Measurements from ENCODE around the gene HIVEP3.
A peak's percentile ranks its signal among the peaks of the same experiment; 100 is the strongest.

Gene HIVEP3

DNA sequence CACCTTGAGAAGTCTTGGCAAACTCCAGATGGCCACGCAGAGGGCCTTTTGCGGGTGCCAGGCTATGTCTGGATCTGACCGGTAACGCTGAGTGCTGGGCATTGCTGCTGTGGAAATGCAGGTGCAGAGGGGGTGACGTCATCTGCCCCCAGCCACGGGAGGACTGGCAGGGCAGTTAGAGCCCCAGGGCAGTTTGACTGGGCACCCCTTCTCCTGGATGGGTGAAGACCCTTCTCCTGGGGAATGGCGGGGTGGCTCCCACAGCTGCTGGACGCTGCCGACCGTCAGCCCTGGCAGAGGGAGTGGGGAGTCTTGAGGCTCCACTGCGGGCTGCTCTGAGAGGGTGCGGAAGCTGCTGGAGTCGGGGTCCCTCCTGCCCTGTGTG, 421.7 kb downstream of the HIVEP3 start:
- no peak for DNase-seq (ENCODE audit: low spot score)

DNA sequence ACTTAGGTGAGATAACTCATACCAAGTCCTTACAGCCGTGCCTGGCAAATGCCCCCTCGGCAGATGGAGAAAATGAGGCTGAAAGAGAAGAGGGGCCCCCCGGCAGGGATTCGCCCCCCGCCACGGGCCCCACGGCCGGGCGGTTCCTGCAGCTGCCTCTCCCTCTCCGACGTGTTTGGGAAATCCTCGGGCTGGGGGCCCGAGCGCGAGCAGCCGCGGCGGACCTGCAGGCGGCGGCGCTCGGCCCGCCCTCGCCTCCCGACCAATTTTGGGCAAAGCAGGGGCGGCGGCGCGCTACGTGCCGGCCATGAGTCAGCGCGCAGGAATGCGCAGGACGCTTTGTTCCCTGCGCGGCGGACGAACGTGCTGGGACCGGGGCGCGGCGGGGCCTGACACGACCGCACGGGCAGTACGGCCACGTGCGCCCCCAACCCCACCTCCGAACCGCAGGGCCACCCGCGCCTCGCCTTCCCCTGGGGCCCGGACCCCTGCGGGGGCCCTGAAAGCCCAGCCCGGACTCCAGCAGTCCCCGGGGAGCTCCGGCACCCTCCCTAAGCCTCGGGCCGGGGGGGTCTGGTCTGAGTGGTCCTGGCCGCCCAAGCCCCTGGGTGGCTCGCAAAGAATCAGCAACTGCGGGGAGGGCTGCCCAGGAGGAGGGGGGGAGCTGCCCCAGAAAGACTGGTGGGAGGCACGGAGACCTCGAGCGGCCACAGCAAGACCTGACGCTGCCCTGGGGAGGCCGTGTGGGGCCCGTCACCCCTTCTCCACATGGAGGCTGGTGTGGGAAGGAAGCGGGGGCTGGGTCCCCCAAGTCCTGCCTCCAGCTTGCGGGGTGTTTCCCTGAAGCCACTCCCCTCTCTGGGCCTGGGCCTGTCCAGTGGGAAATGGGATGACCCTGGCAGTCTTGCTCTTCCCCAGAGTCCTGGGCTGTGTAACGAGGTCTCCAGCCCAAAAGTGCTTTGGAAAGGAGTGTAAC, 422.4 kb downstream of the HIVEP3 start:
- no peak for DNase-seq (ENCODE audit: low spot score)

DNA sequence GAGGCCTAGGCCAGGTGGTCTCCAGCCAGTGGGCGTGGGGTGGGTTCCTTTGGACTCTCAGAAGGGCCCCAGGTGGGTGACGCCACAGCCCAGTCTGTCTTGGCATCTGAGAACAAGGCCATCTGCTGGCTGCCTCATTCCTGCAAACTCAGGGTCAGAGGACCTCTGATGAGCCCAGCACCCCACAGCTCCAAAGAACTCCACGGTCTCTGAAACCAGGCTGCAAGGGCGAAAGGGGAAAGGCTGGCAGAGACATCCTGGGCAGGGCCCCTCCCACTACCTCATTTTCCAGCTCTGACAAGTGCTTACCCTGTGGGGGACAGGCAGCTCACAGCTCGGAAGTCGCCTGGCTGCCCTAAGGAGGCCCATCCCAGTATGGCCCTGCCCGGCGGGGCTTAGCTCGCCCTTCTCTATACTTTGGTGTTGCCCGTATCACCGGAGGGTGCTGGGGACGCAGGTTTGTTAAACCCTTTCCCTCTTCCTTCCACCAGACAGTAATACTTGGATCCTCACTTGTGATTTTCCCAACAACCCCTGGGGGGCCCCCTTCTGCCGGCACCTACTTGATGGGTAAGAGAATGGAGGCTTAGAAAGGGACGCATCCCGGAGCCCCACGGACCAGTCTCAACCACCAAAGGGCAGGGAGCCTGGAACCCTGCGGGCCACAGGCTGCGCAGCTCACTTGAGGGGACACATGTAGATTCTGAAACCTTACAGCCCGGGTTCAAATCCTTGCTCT, 423.3 kb downstream of the HIVEP3 start:
- peak; percentile 49 for DNase-seq (ENCODE audit: low spot score)

DNA sequence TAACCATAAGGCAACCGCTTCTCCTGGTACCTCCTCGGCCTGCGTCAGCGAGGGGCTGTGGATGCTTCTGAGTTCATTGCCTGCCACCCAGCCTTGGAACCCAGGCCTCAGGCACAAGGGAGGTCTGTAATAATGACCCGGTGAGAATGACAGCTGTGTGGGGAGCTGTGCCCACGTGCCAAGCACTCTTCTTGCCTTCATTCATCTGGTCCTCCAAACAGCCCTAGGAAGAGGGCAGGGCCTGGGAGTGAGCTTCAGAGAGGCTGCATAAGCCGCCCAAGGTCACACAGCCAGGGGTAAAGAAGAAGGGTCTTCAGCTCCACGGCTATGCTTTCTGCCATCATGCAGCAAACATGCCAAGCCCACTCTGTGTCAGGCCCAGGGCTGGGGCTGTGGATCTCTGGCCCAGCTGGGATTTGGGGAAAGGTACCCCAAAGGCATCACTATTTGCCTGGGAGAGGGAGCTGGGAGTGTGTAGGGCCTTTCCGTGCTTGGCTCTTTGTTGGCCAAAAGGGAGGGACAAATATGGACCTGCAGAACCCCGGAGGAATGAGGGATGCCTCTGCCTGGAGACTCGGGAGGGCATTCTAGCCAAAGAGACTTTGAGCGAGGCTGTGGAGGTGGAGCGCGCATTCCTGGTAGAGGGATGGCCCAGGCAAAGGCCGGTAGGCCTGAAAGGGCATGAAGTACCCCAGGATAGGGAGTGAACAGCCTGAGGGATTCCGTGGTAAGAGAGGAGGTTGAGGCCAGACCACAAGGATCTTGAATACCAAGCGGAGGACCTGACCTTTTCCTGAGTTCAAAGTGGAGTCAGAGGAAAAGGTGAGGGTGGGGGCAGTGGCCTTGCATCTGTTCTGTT, 424.1 kb downstream of the HIVEP3 start:
- no peak for DNase-seq (ENCODE audit: low spot score)

DNA sequence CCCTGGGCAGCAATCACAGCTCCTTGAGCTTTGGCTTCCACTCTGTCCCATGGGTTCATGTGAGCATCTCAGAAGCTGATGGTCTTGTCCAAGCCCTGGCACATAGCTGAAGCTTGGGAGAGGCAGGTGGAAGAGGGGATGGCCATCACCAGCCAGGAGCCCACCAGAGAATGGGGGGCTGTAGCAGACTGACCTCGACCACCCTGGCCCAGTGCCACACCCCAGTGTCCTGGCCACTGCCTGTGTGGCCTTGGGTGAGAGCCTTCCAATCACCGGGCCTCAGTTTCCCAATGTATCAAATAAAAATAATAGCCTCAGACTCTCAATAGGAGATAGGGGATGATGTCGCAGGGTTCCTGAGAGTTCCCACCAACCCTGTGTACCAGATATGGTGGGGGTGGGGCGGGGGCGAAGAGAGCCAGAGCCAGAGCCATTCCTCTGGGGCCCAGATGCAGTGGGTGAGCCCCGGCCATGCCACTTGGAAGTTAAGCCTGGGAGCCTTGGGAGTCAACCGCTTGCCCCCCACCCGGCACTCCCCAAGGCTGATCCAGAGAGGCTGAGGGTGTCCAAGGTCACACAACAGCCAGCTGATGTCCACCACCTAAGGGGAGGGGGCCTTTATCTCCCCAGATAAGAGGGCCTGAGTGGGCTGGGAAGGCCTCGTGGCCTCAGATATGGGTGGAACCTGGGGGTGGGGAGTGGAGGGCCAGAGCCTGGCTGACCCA, 424.9 kb downstream of the HIVEP3 start:
- no peak for DNase-seq (ENCODE audit: low spot score)

DNA sequence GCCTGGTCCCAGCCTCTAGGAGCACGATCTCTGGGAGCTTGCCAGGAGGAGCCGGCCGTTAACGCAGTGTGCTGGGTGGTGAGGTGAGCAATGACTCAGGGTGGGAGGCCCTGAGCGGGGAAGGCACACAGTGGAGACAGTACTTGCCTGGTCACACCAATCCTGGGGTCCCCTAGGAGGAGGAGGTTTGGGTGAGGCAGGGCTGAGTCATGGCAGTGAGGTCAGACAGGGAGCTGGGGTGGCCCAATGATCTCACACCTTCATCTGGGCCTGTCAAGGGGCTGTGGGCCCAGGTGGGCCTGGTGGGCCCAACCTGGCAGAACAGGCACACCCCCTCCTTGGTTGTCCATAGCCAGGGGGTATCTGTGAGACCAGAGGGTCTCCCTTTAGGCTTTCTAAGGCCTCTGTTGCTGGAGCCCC, 425.6 kb downstream of the HIVEP3 start:
- DNase-seq (ENCODE audit: low spot score): no peak

DNA sequence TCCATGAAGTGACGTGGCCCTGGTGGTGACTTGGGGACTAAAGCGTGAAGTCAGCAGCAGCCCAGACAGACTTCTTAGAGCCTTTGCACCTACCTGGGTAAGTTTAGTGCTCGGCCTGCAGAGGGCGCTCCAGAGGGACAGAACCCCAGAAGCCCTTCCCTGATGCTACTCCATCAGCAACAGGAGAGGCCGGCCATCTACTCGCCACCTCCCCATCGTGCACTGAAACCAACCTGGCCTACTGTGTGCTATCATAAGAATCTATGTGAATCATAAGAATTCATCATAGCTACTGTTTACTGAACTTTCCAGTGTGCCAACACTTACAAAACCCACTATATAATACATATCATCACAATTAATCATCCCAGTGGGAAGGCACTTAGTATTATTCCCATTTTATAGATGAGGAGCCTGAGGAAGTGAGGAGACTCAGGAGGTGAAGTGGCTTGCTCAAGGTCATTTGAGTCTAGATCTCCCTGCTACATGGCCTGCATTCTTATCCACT, 426.3 kb downstream of the HIVEP3 start:
- no peak for DNase-seq (ENCODE audit: low spot score)

DNA sequence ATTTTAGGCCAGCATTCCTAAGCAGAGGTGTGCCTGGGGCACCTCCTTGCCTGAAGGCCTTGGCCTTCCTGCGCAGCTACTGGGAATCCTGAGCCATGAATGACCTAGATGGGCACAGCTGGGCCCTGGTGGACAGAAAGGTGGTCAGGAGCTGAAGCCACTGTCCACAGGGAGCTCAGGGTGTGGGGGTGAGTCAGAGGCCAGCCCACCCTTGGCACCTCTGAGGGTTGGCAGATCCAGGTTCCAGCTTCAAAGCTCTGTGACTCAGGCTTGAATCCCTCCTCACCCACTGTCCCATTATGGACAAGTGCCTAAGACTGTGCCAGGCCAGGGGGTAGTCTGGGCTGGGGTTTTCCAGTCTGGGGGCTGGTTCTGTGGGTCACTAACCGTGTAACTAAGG, 427.8 kb downstream of the HIVEP3 start:
- DNase-seq (ENCODE audit: low spot score): no peak

DNA sequence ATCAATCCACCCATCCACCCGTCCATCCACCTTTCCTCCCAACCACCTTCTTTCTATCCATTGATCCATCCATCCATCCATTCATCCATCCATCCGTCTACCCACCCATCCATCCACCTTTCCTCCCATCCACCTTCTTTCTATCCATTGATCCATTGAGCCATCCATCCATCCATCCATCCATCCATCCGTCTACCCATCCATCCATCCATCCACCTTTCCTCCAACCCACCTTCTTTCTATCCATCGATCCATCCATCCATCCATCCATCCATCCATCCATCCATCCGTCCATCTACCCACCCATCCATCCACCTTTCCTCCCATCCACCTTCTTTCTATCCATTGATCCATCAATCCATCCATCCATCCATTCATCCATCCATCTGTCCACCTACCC, 429.2 kb downstream of the HIVEP3 start:
- DNase-seq (ENCODE audit: low spot score): no peak

DNA sequence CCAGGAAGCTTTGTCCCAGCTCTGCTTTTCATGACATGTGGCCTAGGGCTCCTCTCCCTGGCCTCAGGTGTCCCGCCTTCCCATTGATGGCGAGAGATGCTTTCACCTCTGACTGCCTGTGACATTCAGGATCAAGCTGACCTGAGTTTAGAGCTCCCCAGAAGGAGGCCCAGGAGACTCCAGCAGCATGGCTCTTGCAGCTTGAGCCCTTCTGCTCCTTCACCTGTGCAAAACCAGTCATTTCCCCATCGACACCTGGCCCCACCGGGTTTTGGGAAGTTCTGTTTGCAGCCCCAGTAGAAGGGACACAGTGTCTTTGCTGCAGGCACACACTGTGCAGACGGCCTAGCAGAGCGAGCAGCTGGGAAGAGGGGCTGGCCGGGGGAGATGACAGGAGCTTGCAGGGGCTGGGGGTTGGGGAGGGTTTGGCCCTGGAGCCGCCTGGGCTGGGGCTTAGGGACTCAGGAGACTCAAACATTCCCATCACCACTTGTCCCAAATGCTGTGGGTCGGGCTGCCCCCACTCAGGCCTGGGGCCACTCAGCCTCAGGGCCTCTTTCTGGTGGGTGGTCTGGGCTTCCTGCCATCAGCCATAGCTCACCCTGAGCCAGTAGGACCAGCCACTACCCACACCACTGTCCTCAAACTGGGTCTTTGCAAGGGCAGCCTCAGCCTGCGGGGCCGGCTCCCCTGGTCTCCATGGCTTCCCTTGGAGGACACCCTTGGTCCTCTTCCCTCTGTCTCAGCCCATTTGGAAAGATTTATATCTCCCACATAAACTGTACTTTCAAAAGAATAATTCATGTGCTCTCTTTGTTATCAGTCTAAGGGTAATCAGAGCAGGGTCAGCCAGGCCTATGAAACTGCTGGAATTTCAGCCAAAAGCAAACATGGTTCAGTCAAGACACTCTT, 430.4 kb downstream of the HIVEP3 start:
- DNase-seq (ENCODE audit: low spot score): no peak

DNA sequence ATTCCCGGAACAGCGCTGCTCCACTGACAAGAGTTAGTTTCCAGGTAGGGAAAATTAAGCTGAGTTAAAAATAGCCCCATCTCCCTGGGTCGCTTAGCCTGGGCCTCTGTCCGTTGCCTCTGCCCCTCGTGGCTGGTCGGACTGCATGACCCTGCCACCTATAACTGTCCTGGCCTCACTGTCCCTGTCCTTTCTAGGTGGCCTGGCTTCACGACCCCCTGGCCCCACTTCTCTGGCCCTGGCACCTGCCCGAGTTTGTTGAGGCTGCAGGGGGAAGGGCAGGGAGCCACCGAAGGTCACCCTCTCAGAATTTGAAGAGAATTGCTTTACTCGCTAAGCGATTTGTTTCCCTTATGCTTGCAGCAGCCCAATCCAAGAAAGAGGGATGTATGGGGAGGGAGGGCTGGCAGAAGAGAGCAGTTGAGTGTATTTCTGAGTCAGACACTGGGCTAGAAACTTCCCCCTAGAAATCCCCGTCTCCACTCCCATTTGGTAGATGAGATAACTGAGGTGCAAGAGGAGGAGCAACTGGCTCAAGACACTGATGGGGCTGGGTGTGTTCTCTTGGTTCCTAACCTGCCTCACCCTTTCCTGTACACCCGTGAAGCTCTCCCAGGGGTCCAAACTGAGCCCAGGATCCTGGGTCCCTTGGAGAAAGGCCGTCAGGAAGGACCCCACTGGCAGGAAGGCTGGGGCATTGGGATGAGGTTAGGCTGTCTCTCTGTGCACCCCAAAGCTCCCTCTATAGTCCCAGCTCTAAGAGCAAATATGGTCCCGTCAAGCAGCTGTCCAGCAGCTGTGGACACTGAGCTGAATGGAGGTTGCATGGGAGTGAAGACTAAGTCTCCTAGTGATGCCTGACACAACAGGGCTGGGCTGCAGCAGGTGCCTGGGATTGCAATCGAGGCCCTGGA, 431.3 kb downstream of the HIVEP3 start:
- no peak for DNase-seq (ENCODE audit: low spot score)

DNA sequence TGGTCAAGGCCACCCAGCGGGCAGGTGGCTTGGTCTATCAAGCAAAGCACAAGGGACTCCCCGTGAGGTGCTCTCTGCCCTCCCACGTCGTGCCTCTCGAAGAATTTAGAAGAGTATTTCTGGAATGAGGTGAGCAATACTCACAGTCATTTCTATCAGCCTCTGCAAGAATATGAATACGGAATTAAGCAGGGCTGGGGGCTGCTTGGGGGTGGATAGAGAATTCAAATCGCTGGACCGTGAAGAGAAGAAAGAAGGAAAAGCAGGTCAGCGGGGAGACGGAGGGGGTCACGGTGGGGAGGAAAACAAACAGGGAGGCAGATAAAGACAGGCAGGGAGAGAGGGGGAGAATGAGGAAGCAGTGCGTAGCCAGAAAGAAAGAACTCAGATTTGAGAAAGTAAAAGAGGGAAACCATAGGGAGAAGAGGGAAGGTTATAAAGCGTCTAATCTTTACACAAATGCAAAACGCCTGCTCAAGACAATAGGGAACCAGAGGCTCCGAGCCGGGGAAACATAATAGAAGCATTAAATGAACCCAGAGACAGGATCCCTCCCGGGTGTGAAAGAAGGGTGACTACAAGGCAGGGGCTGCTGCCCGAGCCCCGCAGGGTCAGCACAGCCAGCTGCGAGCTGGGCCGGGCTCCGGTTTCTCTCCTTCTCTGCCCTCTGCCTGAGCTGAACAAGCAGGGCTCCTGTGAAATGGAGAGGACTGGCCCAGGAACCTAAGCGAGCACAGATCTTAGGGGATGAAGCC, 432.2 kb downstream of the HIVEP3 start:
- DNase-seq (ENCODE audit: low spot score): no peak

DNA sequence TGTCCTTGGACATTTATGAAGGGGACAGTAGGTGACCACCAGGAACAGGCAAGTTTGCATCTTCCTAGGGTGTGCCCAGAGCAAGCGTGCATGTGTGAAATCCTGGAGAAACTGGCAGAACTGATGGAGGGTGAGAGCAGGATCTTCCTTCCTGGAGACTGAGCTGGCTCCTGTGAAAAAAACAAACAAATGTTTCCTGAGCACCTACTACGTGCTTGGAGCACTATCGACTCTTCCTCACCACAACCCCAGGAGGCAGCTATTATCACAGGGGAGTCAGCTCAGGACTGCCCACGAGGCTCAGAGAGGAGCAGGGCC, 432.7 kb downstream of the HIVEP3 start:
- DNase-seq (ENCODE audit: low spot score): no peak

DNA sequence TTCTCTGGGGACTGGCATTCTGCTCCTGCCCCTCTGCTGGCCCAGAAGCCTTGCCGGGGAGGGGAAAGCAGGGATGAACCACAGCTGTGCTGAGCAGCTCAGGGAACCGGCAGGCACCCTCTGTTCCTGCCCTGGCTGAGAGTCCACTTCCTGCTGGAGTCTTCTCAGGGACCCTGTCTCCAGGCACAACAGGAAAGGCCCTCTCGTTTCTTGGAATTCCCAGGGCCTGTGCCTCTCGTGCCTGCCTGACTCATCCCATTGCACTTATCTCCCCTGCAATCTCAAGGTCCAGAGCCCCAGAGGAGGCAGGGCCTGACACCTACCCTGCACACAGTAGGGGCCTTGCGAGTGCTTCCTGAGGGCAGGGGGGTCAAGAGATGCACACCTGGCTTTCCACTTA, 433.1 kb downstream of the HIVEP3 start:
- DNase-seq (ENCODE audit: low spot score): no peak

DNA sequence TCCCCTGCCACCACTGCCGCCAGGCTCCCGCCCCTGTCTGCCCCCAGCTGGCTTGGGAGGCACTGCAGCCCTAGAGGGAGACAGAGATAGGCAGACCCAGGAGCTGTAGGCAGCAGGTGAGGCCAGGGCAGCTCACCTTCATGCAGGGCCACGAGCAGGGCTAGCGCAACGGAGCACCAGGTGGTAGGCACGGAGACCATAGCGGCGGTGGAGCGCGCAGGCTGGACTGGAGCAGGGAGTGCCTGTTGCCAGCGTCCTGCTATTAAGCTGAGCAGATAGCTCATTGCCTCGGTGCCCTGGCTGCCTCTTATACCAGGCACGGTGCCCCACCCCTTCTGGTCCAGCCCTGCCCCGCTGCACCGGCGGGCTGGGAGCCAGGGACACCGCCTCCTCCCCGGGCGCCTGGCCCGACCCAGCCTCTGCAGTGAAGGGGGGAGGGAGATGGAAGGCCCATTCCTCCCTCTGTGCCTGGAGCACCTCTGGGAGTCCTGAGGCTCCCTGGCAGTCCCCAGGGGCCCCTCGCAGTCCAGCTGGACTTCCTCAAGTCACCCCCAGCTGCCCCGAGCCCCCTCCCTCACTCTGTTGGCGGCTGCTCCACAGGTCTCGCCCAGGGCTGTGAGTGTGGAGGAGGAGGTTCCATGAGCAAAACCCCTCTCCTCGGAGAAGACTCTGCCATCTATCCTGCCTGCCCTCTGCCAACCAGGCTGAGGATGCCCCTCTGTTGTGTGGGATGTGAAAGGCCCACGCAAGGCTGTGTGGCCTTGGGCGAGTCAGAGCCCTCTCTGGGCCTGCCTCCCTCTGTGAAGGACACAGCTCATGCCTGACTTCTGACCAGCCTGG, 434.1 kb downstream of the HIVEP3 start, which contains the start of gene EDN2:
Gene EDN2 (minus strand): TSS at position 282 of the 840 bp plus-strand sequence. CDS start 82 bp downstream, at position 200.
- no peak for DNase-seq (ENCODE audit: low spot score)

DNA sequence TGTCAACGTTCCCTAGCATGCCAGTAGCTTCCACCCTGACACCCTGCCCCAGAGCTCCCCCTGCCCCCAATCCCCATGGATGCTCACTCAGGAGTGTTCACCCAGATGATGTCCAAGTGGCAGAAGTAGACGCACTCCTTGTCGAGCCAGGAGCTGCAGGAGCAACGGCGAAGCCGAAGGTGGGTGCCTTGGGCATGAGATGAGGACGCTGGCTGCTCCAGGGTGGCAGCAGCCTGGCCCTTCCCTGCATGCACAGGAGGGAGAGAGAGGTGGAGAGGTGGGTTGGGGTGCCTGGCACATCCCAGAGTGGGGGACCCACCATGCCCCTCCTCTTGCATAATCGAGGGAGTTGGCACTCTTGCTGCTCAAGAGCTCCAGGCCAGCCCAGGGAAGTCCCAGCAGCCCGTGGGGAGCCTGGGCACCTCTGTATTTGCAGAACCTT, 434.7 kb downstream of the HIVEP3 start:
- no peak for DNase-seq (ENCODE audit: low spot score)

Data from globus pallidus (tissue), 1 donor.